H1 (cell line): ENCODE data around the gene CPD. TPM values are rescaled to one million over a fixed set of nuclear protein-coding genes. Genes with fewer than 3 reads are reported as not detected.

Source experiments
- CTCF ChIA-PET: fragments of 300-600 bp; sonication (Branson Sonifier 250); formaldehyde crosslinking; loops from one replicate; lab custom pipeline; 2021; ENCODE audit not compliant: partially characterized antibody; lab: Charles Lee
- POLR2A ChIA-PET: fragments of 300-600 bp; sonication (Branson Sonifier 250); formaldehyde crosslinking; loops from one replicate; lab custom pipeline; 2021; ENCODE audit warnings: inconsistent platforms; ENCODE audit not compliant: partially characterized antibody; lab: Charles Lee
- DNase-seq, 2 experiments: peaks; one replicate each; pipeline versions ENCODE4 v3.0.0 to v3.0.0-alpha.2; 2010 to 2022; ENCODE audit warnings: low spot score in 2 of 2, low read depth in 1 of 2, mixed read lengths in 1 of 2
- FAIRE-seq: peaks from 2 replicates; lab custom pipeline; 2011; peaks lifted over from hg19 to GRCh38; lab: Jason Lieb, UNC
- H2AFZ ChIP-seq: 2 replicates; pipeline ENCODE4 v1.8.1; 2012; ENCODE audit warnings: low read length, inconsistent platforms
- H2AK5ac ChIP-seq: 2 replicates; pipeline ENCODE4 v1.6.1; 2013; ENCODE audit warnings: low read depth, low read length
- H2BK120ac ChIP-seq: replicated peaks from 2 replicates; pipeline ENCODE3; 2013; ENCODE audit warnings: low read depth, low read length, inconsistent platforms
- H2BK12ac ChIP-seq: 2 replicates; pipeline ENCODE4 v1.6.1; 2013; ENCODE audit warnings: low read depth, low read length
- H2BK15ac ChIP-seq: 2 replicates; pipeline ENCODE4 v1.6.1; 2013; ENCODE audit warnings: low read length
- H2BK20ac ChIP-seq: 2 replicates; pipeline ENCODE4 v1.6.1; 2013; ENCODE audit warnings: low read length
- H2BK5ac ChIP-seq: 2 replicates; pipeline ENCODE4 v1.6.1; 2013; ENCODE audit warnings: low read depth, low read length
- H3K14ac ChIP-seq: 2 replicates; pipeline ENCODE4 v1.6.1; 2013; ENCODE audit warnings: inconsistent platforms; ENCODE audit not compliant: insufficient read length
- H3K18ac ChIP-seq: 2 replicates; pipeline ENCODE4 v1.6.1; 2013; ENCODE audit warnings: low read length; ENCODE audit errors: extremely low read depth
- H3K23ac ChIP-seq: 2 replicates; pipeline ENCODE4 v1.6.1; 2013; ENCODE audit warnings: inconsistent platforms; ENCODE audit not compliant: insufficient read length
- H3K23me2 ChIP-seq: 2 replicates; pipeline ENCODE4 v1.6.1; 2013; ENCODE audit warnings: low read depth, low read length
- H3K27ac ChIP-seq: 2 replicates; pipeline ENCODE4 v1.6.1; 2011; ENCODE audit warnings: low read depth, low read length, inconsistent platforms
- H3K27me3 ChIP-seq, 4 experiments: replicated peaks in 1 of 4; 1 replicate in 1 of 4; 2 replicates in 3 of 4; pipeline versions ENCODE4 v1.6.1 to v1.8.1; 2011 to 2013; ENCODE audit warnings: low read length in 3 of 4, mild to moderate bottlenecking in 3 of 4, inconsistent platforms in 2 of 4, mixed read lengths in 2 of 4, moderate library complexity in 1 of 4; ENCODE audit not compliant: control insufficient read depth in 3 of 4, insufficient read depth in 3 of 4; ENCODE audit errors: extremely low read depth in 1 of 4
- H3K36me3 ChIP-seq, 4 experiments: 2 replicates each; pipeline versions ENCODE4 v1.6.1 to v1.8.1; 2011 to 2013; ENCODE audit warnings: mild to moderate bottlenecking in 4 of 4, low read length in 3 of 4, moderate library complexity in 2 of 4, control low read depth in 1 of 4, inconsistent platforms in 1 of 4; ENCODE audit not compliant: insufficient read depth in 4 of 4, control insufficient read depth in 2 of 4
- H3K4ac ChIP-seq: replicated peaks from 2 replicates; pipeline ENCODE3; 2013; ENCODE audit warnings: low read length, low read depth, mixed read lengths, inconsistent platforms; ENCODE audit not compliant: insufficient read length
- H3K4me1 ChIP-seq, 4 experiments: replicated peaks in 1 of 4; 1 replicate in 1 of 4; 2 replicates in 3 of 4; pipeline versions ENCODE4 v1.6.1 to v1.8.1; 2011 to 2013; ENCODE audit warnings: low read length in 3 of 4, inconsistent platforms in 2 of 4, mixed read lengths in 1 of 4; ENCODE audit not compliant: insufficient read depth in 4 of 4, control insufficient read depth in 3 of 4
- H3K4me2 ChIP-seq, 2 experiments: 2 replicates each; pipeline versions ENCODE4 v1.6.1 to v1.8.1; 2011 to 2013; ENCODE audit warnings: low read depth in 2 of 2, low read length in 2 of 2, control low read depth in 1 of 2, inconsistent platforms in 1 of 2, mild to moderate bottlenecking in 1 of 2; ENCODE audit not compliant: insufficient read depth in 1 of 2
- H3K4me3 ChIP-seq, 4 experiments: fragments of 200-600, 300-600 bp in 1 of 4; sonication (generic), shearing (Covaris generic), sonication (Bioruptor Twin) in 1 of 4; 2 replicates each; pipeline versions ENCODE4 v1.5.1 to v1.8.1; 2011 to 2016; ENCODE audit warnings: low read length in 4 of 4, low read depth in 3 of 4, control low read depth in 2 of 4, inconsistent platforms in 2 of 4, mild to moderate bottlenecking in 2 of 4, mixed read lengths in 1 of 4, moderate library complexity in 1 of 4; ENCODE audit not compliant: insufficient read depth in 2 of 4; ENCODE audit errors: extremely low read depth in 1 of 4
- H3K56ac ChIP-seq: replicated peaks from 2 replicates; pipeline ENCODE3; 2013; ENCODE audit warnings: low read depth, mild to moderate bottlenecking, mixed read lengths, low read length, inconsistent platforms; ENCODE audit not compliant: insufficient read length
- H3K79me1 ChIP-seq: 2 replicates; pipeline ENCODE4 v1.6.1; 2013; ENCODE audit warnings: low read depth, low read length, control low read depth
- H3K79me2 ChIP-seq, 2 experiments: 2 replicates each; pipeline versions ENCODE4 v1.6.1 to v1.8.1; 2012 to 2013; ENCODE audit warnings: low read length in 2 of 2, mild to moderate bottlenecking in 2 of 2, inconsistent platforms in 1 of 2; ENCODE audit not compliant: insufficient read depth in 2 of 2, control insufficient read depth in 1 of 2
- H3K9ac ChIP-seq, 4 experiments: replicated peaks in 1 of 4; 1 replicate in 1 of 4; 2 replicates in 3 of 4; pipeline versions ENCODE4 v1.6.1 to v1.8.1; 2011 to 2013; ENCODE audit warnings: low read depth in 3 of 4, low read length in 3 of 4, control low read depth in 2 of 4, mild to moderate bottlenecking in 2 of 4, moderate library complexity in 2 of 4, inconsistent platforms in 1 of 4; ENCODE audit errors: extremely low read depth in 1 of 4
- H3K9me3 ChIP-seq, 2 experiments: 2 replicates each; pipeline versions ENCODE4 v1.6.1 to v1.8.1; 2012 to 2013; ENCODE audit warnings: mild to moderate bottlenecking in 2 of 2, moderate library complexity in 2 of 2, control low read depth in 1 of 2, inconsistent platforms in 1 of 2, low read depth in 1 of 2, low read length in 1 of 2, mixed read lengths in 1 of 2; ENCODE audit not compliant: insufficient read depth in 2 of 2
- H4K20me1 ChIP-seq, 2 experiments: replicated peaks in 1 of 2; 2 replicates each; pipeline versions ENCODE3 to v1.8.1; 2011 to 2013; ENCODE audit warnings: inconsistent platforms in 2 of 2, low read length in 2 of 2, mild to moderate bottlenecking in 1 of 2; ENCODE audit not compliant: insufficient read depth in 2 of 2, control insufficient read depth in 1 of 2
- H4K5ac ChIP-seq: 2 replicates; pipeline ENCODE4 v1.6.1; 2013; ENCODE audit warnings: low read length, low read depth, mixed read lengths, inconsistent platforms; ENCODE audit not compliant: insufficient read length
- H4K8ac ChIP-seq: 2 replicates; pipeline ENCODE4 v1.8.0; 2013; ENCODE audit warnings: mild to moderate bottlenecking, moderate library complexity, low read length, inconsistent platforms; ENCODE audit not compliant: insufficient read depth; ENCODE audit errors: extremely low read depth
- H4K91ac ChIP-seq: replicated peaks from 2 replicates; pipeline ENCODE3; 2013; ENCODE audit warnings: low read length, mixed read lengths, inconsistent platforms; ENCODE audit not compliant: insufficient read length
- BCL11A ChIP-seq, 2 experiments: IDR thresholded peaks; one replicate each; pipeline ENCODE4 v1.6.1; 2011; ENCODE audit warnings: low read depth in 2 of 2, low read length in 2 of 2, mild to moderate bottlenecking in 2 of 2
- CBX5 ChIP-seq: fragments of 300-800, 300-1000 bp; sonication (generic); IDR thresholded peaks from 2 replicates; pipeline ENCODE4 v1.7.1; 2016; ENCODE audit warnings: antibody characterized with exemption, low read length, low read depth
- CEBPB ChIP-seq: IDR thresholded peaks from 2 replicates; pipeline ENCODE4 v1.6.1; 2012; ENCODE audit warnings: low read depth, low read length
- CHD2 ChIP-seq: IDR thresholded peaks from 2 replicates; pipeline ENCODE4 v1.6.1; 2012; ENCODE audit warnings: low read length, improper control_type of control experiment
- JUN ChIP-seq: IDR thresholded peaks from 2 replicates; pipeline ENCODE4 v1.6.1; 2011; ENCODE audit warnings: low read depth, mild to moderate bottlenecking, improper control_type of control experiment, low read length
- JUND ChIP-seq: IDR thresholded peaks from 2 replicates; pipeline ENCODE4 v1.6.1; 2011; ENCODE audit warnings: mild to moderate bottlenecking, improper control_type of control experiment, low read length
- KDM5A ChIP-seq: fragments of 200-600 bp; IDR thresholded peaks from 2 replicates; pipeline ENCODE4 v1.7.1; 2012; ENCODE audit warnings: mild to moderate bottlenecking, low read length, inconsistent platforms, mixed read lengths
- PHF8 ChIP-seq: fragments of 200-600 bp; sonication (generic); conservative IDR thresholded peaks from 2 replicates; pipeline ENCODE4 v1.7.1; 2012; ENCODE audit warnings: low read depth, mild to moderate bottlenecking, inconsistent platforms, low read length, moderate library complexity
- POLR2AphosphoS5 ChIP-seq: IDR thresholded peaks from 2 replicates; pipeline ENCODE4 v1.6.1; 2011; ENCODE audit warnings: low read depth, low read length
- POU5F1 ChIP-seq: IDR thresholded peaks from 2 replicates; pipeline ENCODE4 v1.6.1; 2011; ENCODE audit warnings: low read depth, mild to moderate bottlenecking, low read length, moderate library complexity
- SP1 ChIP-seq: IDR thresholded peaks from 2 replicates; pipeline ENCODE4 v1.6.1; 2011; ENCODE audit warnings: low read depth, low read length
- SP2 ChIP-seq: IDR thresholded peaks from 2 replicates; pipeline ENCODE4 v1.6.1; 2012; ENCODE audit warnings: mild to moderate bottlenecking, low read length, inconsistent platforms
- ZNF274 ChIP-seq: IDR thresholded peaks from 2 replicates; pipeline ENCODE4 v1.7.0; 2012; ENCODE audit warnings: low read length, borderline replicate concordance; ENCODE audit errors: extremely low read depth
- WGBS, 2 experiments: shearing (Covaris generic) in 1 of 2; methylation state at CpG; one replicate each; pipeline versions ENCODE4 v1.1.6 to v1.1.7; 2013 to 2015; ENCODE audit warnings: low lambda C conversion rate in 2 of 2, mixed read lengths in 2 of 2, inconsistent platforms in 1 of 2, low coverage in 1 of 2, missing lambda C conversion rate in 1 of 2; ENCODE audit not compliant: insufficient replicate concordance in 2 of 2, insufficient coverage in 1 of 2, insufficient read length in 1 of 2; ENCODE audit errors: extremely low coverage in 1 of 2, missing lambda C conversion rate in 1 of 2; 5-methylcytosine and 5-hydroxymethylcytosine counted together
- polyA plus RNA-seq, 7 experiments: library from polyadenylated mRNA; depleted of rRNA in 3 of 7; stranded (reverse) in 5 of 7; unstranded in 2 of 7; fragments of >200 nt in 5 of 7; fragments of 200-250 nt in 2 of 7; gene quantifications; 1 replicate in 5 of 7; 2 replicates in 1 of 7; 4 replicates in 1 of 7; pipeline versions ENCODE4 v1.2.1 to v1.2.3, GENCODE V29; 2011 to 2013; ENCODE audit warnings: missing spikeins in 2 of 7, mixed read lengths in 2 of 7
- total RNA-seq: library from RNA; stranded (reverse); fragmentation: NEBNext Ultra II Directional; extraction: Animal tissue kit (Norgen Biotek cat#: 25700); gene quantifications from 2 replicates; pipeline ENCODE4 v1.2.1, GENCODE V29; 2021
- TF ChIP-seq, protein P1 (sequence below): IDR thresholded peaks from 2 replicates; pipeline ENCODE4 v1.6.1; 2012; ENCODE audit warnings: inconsistent platforms

CPD gene
- total and polyA plus RNA-seq, 2 of the 8 experiments (the other 6 are each of a cell fraction or from before 2014, with no cell fraction given): 8.6 to 46.2 TPM

DNA sequence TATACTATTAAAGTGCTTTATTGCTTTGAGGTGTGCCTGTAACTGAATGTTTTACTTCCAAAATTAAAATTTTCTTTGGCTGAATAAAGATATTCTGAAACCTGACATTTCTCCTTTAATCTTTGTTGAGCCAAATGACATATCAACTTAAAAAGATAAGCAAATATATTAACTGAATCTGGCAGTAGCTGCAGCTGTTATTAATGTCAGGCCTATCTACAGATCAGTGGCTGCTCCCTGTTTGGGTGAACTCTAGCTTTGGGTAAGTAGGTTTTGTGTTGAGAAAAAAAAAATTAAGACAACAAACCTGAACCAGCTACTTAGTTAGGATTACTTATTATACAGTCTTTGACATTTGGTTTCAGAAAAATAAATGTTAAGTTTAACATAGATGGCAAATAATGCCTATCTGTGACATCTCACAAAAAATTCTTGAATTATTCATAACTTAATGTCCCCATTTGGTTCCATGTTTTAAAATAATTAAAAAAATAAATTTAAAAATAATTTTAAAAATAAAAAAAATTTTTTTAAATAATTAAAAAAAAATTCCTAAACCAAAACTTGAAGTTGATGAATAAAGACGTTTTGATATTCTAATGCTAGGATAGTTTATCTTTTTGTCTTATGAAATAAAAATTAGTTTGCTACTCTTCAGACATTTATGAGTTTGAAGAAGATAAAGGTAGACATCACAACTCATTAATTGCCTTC, 19.8 kb downstream of the CPD start:
- Histone ChIP-seq H3K27ac (no peak overlapping the region), H3K4me3 (no peak overlapping the region), H4K20me1 (no peaks in the 10 kb centered on the region), H3K27me3 (no peaks in the 10 kb centered on the region), H4K91ac (no peak overlapping the region), H2BK5ac (no peak overlapping the region), H3K9ac (no peak overlapping the region), H3K23me2 (no peaks in the 10 kb centered on the region; the same call in 1 of the 2 replicates), H2BK20ac (no peak overlapping the region), H3K14ac (no peak overlapping the region), H3K4me1 (no peaks in the 10 kb centered on the region), H3K79me2 (no peaks in the 10 kb centered on the region; a peak in 1 of 4 replicates), H3K56ac (no peak overlapping the region), H3K4me2 (no peak overlapping the region), H4K5ac (no peak overlapping the region), H3K23ac (no peak overlapping the region), H3K9me3 (no peaks in the 10 kb centered on the region), H3K36me3 (no peaks in the 10 kb centered on the region), H3K4ac (no peak overlapping the region), H2BK120ac (no peak overlapping the region), H4K8ac (no peak overlapping the region), H3K79me1 (no peaks in the 10 kb centered on the region), H2BK15ac (no peak overlapping the region), H2AK5ac (no peak overlapping the region), H2BK12ac (no peak overlapping the region), H3K18ac (no peak overlapping the region), H2AFZ (no peak overlapping the region)
- POLR2A ChIA-PET: no interaction called here
- WGBS, 2 experiments: 77% methylated on average over 1 of the region's 1 CpG; no CpG with 5 or more reads in 1 of the 2 experiments
- no peak for FAIRE-seq
- no peak for DNase-seq
- CTCF ChIA-PET: no interaction called here
- no peak for TF ChIP-seq CHD2
- no peak for TF ChIP-seq CEBPB
- no peak for TF ChIP-seq ZNF274
- TF ChIP-seq KDM5A: no peak
- TF ChIP-seq CBX5: no peak
- TF ChIP-seq POLR2AphosphoS5: no peak
- no peak for TF ChIP-seq SP2
- no peak for TF ChIP-seq JUND
- TF ChIP-seq BCL11A (IDR thresholded peaks at IDR 0.05; ENCODE audit: low read depth in 2 of 2, low read length in 2 of 2): no peak
- no peak for TF ChIP-seq PHF8
- no peak for TF ChIP-seq POU5F1
- TF ChIP-seq, protein P1, sequence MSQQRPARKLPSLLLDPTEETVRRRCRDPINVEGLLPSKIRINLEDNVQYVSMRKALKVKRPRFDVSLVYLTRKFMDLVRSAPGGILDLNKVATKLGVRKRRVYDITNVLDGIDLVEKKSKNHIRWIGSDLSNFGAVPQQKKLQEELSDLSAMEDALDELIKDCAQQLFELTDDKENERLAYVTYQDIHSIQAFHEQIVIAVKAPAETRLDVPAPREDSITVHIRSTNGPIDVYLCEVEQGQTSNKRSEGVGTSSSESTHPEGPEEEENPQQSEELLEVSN: no peak
- TF ChIP-seq SP1: no peak
- TF ChIP-seq JUN: no peak
